ENCODE results near the gene HIVEP1.

Gene HIVEP1

DNA sequence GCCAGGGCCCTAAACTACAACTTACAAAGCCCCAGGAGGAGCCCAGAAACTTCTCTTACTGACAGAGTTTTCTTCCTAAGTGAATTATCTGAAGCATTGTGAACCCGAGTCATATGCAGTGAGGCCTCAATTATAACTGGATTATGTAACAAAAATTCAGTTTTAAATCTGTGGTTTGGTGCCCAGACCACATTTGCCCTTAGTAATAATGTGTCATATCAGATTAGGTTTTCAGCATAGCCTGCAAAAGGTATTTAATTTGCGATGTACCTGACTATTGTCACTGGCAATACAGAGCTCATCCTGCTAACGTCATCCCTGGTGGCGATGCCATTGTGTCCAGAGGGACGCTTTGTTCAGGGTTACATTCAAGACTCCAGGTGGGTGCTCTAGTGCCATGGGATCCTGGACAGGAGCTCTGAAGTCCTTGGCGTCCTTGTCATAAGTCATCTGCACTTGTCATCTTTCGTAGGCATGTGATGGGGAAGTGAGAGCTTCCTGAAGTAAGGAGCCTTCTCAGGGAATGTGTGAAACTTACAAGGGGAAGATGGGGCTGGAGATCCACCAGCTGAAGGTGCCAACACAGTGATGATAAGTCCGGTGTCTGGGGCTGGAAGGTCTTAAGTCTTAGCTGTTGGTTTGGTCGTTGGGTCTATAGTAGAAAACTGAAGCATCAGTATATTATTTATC is 65.1 kb downstream of the HIVEP1 start:
- no peak overlapping the region for H3K27ac ChIP-seq
- no peak for TF ChIP-seq ZFX (IDR thresholded peaks at IDR 0.05; ENCODE audit: borderline replicate concordance)

DNA sequence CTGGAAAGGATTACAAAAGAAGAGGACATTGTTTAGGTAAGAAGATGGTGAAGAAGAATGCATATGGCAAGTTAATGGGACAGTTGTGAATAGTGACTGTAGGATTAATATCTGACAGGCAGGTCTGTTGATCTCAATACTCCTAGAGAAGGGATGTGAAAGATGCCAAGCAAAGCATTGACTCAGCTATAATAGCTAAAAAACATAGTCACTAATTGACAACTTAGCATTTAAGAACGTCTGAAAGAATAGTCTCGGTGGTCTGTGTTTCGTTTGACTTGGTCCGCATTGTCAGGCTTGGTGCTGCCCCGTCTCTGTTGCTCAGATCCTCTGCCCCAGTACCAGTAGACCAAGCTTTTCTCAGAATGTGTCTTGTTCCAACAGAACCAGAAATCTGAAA is 65.9 kb downstream of the HIVEP1 start:
- TF ChIP-seq CTCF (IDR thresholded peaks at IDR 0.05) (no peak), ZFX (IDR thresholded peaks at IDR 0.05; ENCODE audit: borderline replicate concordance) (no peak)
- no peak overlapping the region for H3K27ac ChIP-seq

GRCh38 chr6:12081771-12082170 is 69.7 kb downstream of the HIVEP1 start:
- no peak overlapping the region for H3K27ac ChIP-seq
- TF ChIP-seq ZFX (IDR thresholded peaks at IDR 0.05; ENCODE audit: borderline replicate concordance) (no peak), CTCF (IDR thresholded peaks at IDR 0.05) (no peak)

GRCh38 chr6:12082368-12082767 is 70.3 kb downstream of the HIVEP1 start:
- TF ChIP-seq ZFX (IDR thresholded peaks at IDR 0.05; ENCODE audit: borderline replicate concordance) (no peak), CTCF (IDR thresholded peaks at IDR 0.05) (no peak)
- H3K27ac ChIP-seq, result no peak overlapping the region

- no peak overlapping the region for H3K27ac ChIP-seq
- TF ChIP-seq CTCF (IDR thresholded peaks at IDR 0.05) (no peak), ZFX (IDR thresholded peaks at IDR 0.05; ENCODE audit: borderline replicate concordance) (no peak)
Observed at GRCh38 chr6:12083302-12083701, 71.2 kb downstream of the HIVEP1 start.

DNA sequence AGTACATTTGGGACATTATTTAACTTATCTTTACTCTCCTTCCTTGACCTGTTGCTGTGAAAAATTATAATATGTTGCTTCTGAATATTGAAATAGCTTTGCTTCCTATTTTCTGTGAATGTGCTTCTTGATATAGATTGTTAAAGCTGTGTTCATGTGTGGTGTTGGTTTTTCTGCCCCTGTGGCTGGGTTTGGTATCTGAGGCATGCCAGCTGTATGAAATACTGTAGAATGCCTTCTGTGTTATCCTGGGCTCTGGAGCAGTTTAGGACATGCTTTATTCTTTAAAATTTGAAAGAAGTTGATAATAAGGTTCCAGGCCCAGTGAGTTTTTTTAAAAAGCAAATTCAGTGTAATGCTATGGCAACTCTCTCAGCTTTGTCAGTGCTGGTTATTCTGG is 71.7 kb downstream of the HIVEP1 start:
- TF ChIP-seq ZFX (IDR thresholded peaks at IDR 0.05; ENCODE audit: borderline replicate concordance) (no peak), CTCF (IDR thresholded peaks at IDR 0.05) (no peak)

GRCh38 chr6:12084681-12085080 is 72.6 kb downstream of the HIVEP1 start:
- H3K27ac ChIP-seq, result no peak overlapping the region
- TF ChIP-seq ZFX (IDR thresholded peaks at IDR 0.05; ENCODE audit: borderline replicate concordance) (no peak), CTCF (IDR thresholded peaks at IDR 0.05) (no peak)

More for the DNA sequence above, 71.7 kb downstream of the HIVEP1 start:
- no peak overlapping the region for H3K27ac ChIP-seq

GRCh38 chr6:12088531-12088930 is 76.4 kb downstream of the HIVEP1 start:
- no peak overlapping the region for H3K27ac ChIP-seq
- TF ChIP-seq ZFX (IDR thresholded peaks at IDR 0.05; ENCODE audit: borderline replicate concordance), result no peak
